H1 (cell line): Measurements from ENCODE around the gene EIF2S2. TPM values are rescaled to one million over a fixed set of nuclear protein-coding genes. Genes with fewer than 3 reads are reported as not detected.
"Not testable (repeated sequence)": the region's sequence is repeated elsewhere in the genome, so short reads cannot be mapped to it uniquely, and the experiment has no call there.

Source experiments
- CTCF ChIA-PET: fragments of 300-600 bp; sonication (Branson Sonifier 250); formaldehyde crosslinking; loops from one replicate; lab custom pipeline; 2021; ENCODE audit not compliant: partially characterized antibody; lab: Charles Lee
- POLR2A ChIA-PET: fragments of 300-600 bp; sonication (Branson Sonifier 250); formaldehyde crosslinking; loops from one replicate; lab custom pipeline; 2021; ENCODE audit warnings: inconsistent platforms; ENCODE audit not compliant: partially characterized antibody; lab: Charles Lee
- DNase-seq, 2 experiments: peaks; one replicate each; pipeline versions ENCODE4 v3.0.0 to v3.0.0-alpha.2; 2010 to 2022; ENCODE audit warnings: low spot score in 2 of 2, low read depth in 1 of 2, mixed read lengths in 1 of 2
- FAIRE-seq: peaks from 2 replicates; lab custom pipeline; 2011; peaks lifted over from hg19 to GRCh38; lab: Jason Lieb, UNC
- H2AFZ ChIP-seq: 2 replicates; pipeline ENCODE4 v1.8.1; 2012; ENCODE audit warnings: low read length, inconsistent platforms
- H2AK5ac ChIP-seq: 2 replicates; pipeline ENCODE4 v1.6.1; 2013; ENCODE audit warnings: low read depth, low read length
- H2BK120ac ChIP-seq: replicated peaks from 2 replicates; pipeline ENCODE3; 2013; ENCODE audit warnings: low read depth, low read length, inconsistent platforms
- H2BK12ac ChIP-seq: 2 replicates; pipeline ENCODE4 v1.6.1; 2013; ENCODE audit warnings: low read depth, low read length
- H2BK15ac ChIP-seq: 2 replicates; pipeline ENCODE4 v1.6.1; 2013; ENCODE audit warnings: low read length
- H2BK20ac ChIP-seq: 2 replicates; pipeline ENCODE4 v1.6.1; 2013; ENCODE audit warnings: low read length
- H2BK5ac ChIP-seq: 2 replicates; pipeline ENCODE4 v1.6.1; 2013; ENCODE audit warnings: low read depth, low read length
- H3K14ac ChIP-seq: 2 replicates; pipeline ENCODE4 v1.6.1; 2013; ENCODE audit warnings: inconsistent platforms; ENCODE audit not compliant: insufficient read length
- H3K18ac ChIP-seq: 2 replicates; pipeline ENCODE4 v1.6.1; 2013; ENCODE audit warnings: low read length; ENCODE audit errors: extremely low read depth
- H3K23ac ChIP-seq: 2 replicates; pipeline ENCODE4 v1.6.1; 2013; ENCODE audit warnings: inconsistent platforms; ENCODE audit not compliant: insufficient read length
- H3K23me2 ChIP-seq: 2 replicates; pipeline ENCODE4 v1.6.1; 2013; ENCODE audit warnings: low read depth, low read length
- H3K27ac ChIP-seq: 2 replicates; pipeline ENCODE4 v1.6.1; 2011; ENCODE audit warnings: low read depth, low read length, inconsistent platforms
- H3K27me3 ChIP-seq, 4 experiments: replicated peaks in 1 of 4; 1 replicate in 1 of 4; 2 replicates in 3 of 4; pipeline versions ENCODE4 v1.6.1 to v1.8.1; 2011 to 2013; ENCODE audit warnings: low read length in 3 of 4, mild to moderate bottlenecking in 3 of 4, inconsistent platforms in 2 of 4, mixed read lengths in 2 of 4, moderate library complexity in 1 of 4; ENCODE audit not compliant: control insufficient read depth in 3 of 4, insufficient read depth in 3 of 4; ENCODE audit errors: extremely low read depth in 1 of 4
- H3K36me3 ChIP-seq, 4 experiments: 2 replicates each; pipeline versions ENCODE4 v1.6.1 to v1.8.1; 2011 to 2013; ENCODE audit warnings: mild to moderate bottlenecking in 4 of 4, low read length in 3 of 4, moderate library complexity in 2 of 4, control low read depth in 1 of 4, inconsistent platforms in 1 of 4; ENCODE audit not compliant: insufficient read depth in 4 of 4, control insufficient read depth in 2 of 4
- H3K4ac ChIP-seq: replicated peaks from 2 replicates; pipeline ENCODE3; 2013; ENCODE audit warnings: low read length, low read depth, mixed read lengths, inconsistent platforms; ENCODE audit not compliant: insufficient read length
- H3K4me1 ChIP-seq, 4 experiments: replicated peaks in 1 of 4; 1 replicate in 1 of 4; 2 replicates in 3 of 4; pipeline versions ENCODE4 v1.6.1 to v1.8.1; 2011 to 2013; ENCODE audit warnings: low read length in 3 of 4, inconsistent platforms in 2 of 4, mixed read lengths in 1 of 4; ENCODE audit not compliant: insufficient read depth in 4 of 4, control insufficient read depth in 3 of 4
- H3K4me2 ChIP-seq, 2 experiments: 2 replicates each; pipeline versions ENCODE4 v1.6.1 to v1.8.1; 2011 to 2013; ENCODE audit warnings: low read depth in 2 of 2, low read length in 2 of 2, control low read depth in 1 of 2, inconsistent platforms in 1 of 2, mild to moderate bottlenecking in 1 of 2; ENCODE audit not compliant: insufficient read depth in 1 of 2
- H3K4me3 ChIP-seq, 4 experiments: fragments of 200-600, 300-600 bp in 1 of 4; sonication (generic), shearing (Covaris generic), sonication (Bioruptor Twin) in 1 of 4; 2 replicates each; pipeline versions ENCODE4 v1.5.1 to v1.8.1; 2011 to 2016; ENCODE audit warnings: low read length in 4 of 4, low read depth in 3 of 4, control low read depth in 2 of 4, inconsistent platforms in 2 of 4, mild to moderate bottlenecking in 2 of 4, mixed read lengths in 1 of 4, moderate library complexity in 1 of 4; ENCODE audit not compliant: insufficient read depth in 2 of 4; ENCODE audit errors: extremely low read depth in 1 of 4
- H3K56ac ChIP-seq: replicated peaks from 2 replicates; pipeline ENCODE3; 2013; ENCODE audit warnings: low read depth, mild to moderate bottlenecking, mixed read lengths, low read length, inconsistent platforms; ENCODE audit not compliant: insufficient read length
- H3K79me1 ChIP-seq: 2 replicates; pipeline ENCODE4 v1.6.1; 2013; ENCODE audit warnings: low read depth, low read length, control low read depth
- H3K79me2 ChIP-seq, 2 experiments: 2 replicates each; pipeline versions ENCODE4 v1.6.1 to v1.8.1; 2012 to 2013; ENCODE audit warnings: low read length in 2 of 2, mild to moderate bottlenecking in 2 of 2, inconsistent platforms in 1 of 2; ENCODE audit not compliant: insufficient read depth in 2 of 2, control insufficient read depth in 1 of 2
- H3K9ac ChIP-seq, 4 experiments: replicated peaks in 1 of 4; 1 replicate in 1 of 4; 2 replicates in 3 of 4; pipeline versions ENCODE4 v1.6.1 to v1.8.1; 2011 to 2013; ENCODE audit warnings: low read depth in 3 of 4, low read length in 3 of 4, control low read depth in 2 of 4, mild to moderate bottlenecking in 2 of 4, moderate library complexity in 2 of 4, inconsistent platforms in 1 of 4; ENCODE audit errors: extremely low read depth in 1 of 4
- H3K9me3 ChIP-seq, 2 experiments: 2 replicates each; pipeline versions ENCODE4 v1.6.1 to v1.8.1; 2012 to 2013; ENCODE audit warnings: mild to moderate bottlenecking in 2 of 2, moderate library complexity in 2 of 2, control low read depth in 1 of 2, inconsistent platforms in 1 of 2, low read depth in 1 of 2, low read length in 1 of 2, mixed read lengths in 1 of 2; ENCODE audit not compliant: insufficient read depth in 2 of 2
- H4K20me1 ChIP-seq, 2 experiments: replicated peaks in 1 of 2; 2 replicates each; pipeline versions ENCODE3 to v1.8.1; 2011 to 2013; ENCODE audit warnings: inconsistent platforms in 2 of 2, low read length in 2 of 2, mild to moderate bottlenecking in 1 of 2; ENCODE audit not compliant: insufficient read depth in 2 of 2, control insufficient read depth in 1 of 2
- H4K5ac ChIP-seq: 2 replicates; pipeline ENCODE4 v1.6.1; 2013; ENCODE audit warnings: low read length, low read depth, mixed read lengths, inconsistent platforms; ENCODE audit not compliant: insufficient read length
- H4K8ac ChIP-seq: 2 replicates; pipeline ENCODE4 v1.8.0; 2013; ENCODE audit warnings: mild to moderate bottlenecking, moderate library complexity, low read length, inconsistent platforms; ENCODE audit not compliant: insufficient read depth; ENCODE audit errors: extremely low read depth
- H4K91ac ChIP-seq: replicated peaks from 2 replicates; pipeline ENCODE3; 2013; ENCODE audit warnings: low read length, mixed read lengths, inconsistent platforms; ENCODE audit not compliant: insufficient read length
- ATF3 ChIP-seq: IDR thresholded peaks from 2 replicates; pipeline ENCODE4 v1.6.1; 2011; ENCODE audit warnings: low read depth, mild to moderate bottlenecking, low read length; ENCODE audit not compliant: insufficient read depth
- CTBP2 ChIP-seq: IDR thresholded peaks from 2 replicates; pipeline ENCODE4 v1.7.0; 2011; ENCODE audit warnings: borderline replicate concordance, mild to moderate bottlenecking, moderate library complexity, mixed read lengths, low read length; ENCODE audit not compliant: insufficient read depth, insufficient read length
- FOSL1 ChIP-seq: IDR thresholded peaks from 2 replicates; pipeline ENCODE4 v1.6.1; 2011; ENCODE audit warnings: mild to moderate bottlenecking, low read depth, low read length, moderate library complexity; ENCODE audit not compliant: insufficient read depth
- KDM5A ChIP-seq: fragments of 200-600 bp; IDR thresholded peaks from 2 replicates; pipeline ENCODE4 v1.7.1; 2012; ENCODE audit warnings: mild to moderate bottlenecking, low read length, inconsistent platforms, mixed read lengths
- RAD21 ChIP-seq, 2 experiments: IDR thresholded peaks in 1 of 2; conservative IDR thresholded peaks in 1 of 2; 2 replicates each; pipeline ENCODE4 v1.6.1; 2011; ENCODE audit warnings: low read depth in 2 of 2, low read length in 2 of 2, improper control_type of control experiment in 1 of 2, inconsistent platforms in 1 of 2, mild to moderate bottlenecking in 1 of 2, moderate library complexity in 1 of 2
- SIN3A ChIP-seq, 2 experiments: IDR thresholded peaks in 1 of 2; conservative IDR thresholded peaks in 1 of 2; 2 replicates each; pipeline ENCODE4 v1.6.1; 2011 to 2012; ENCODE audit warnings: low read length in 2 of 2, improper control_type of control experiment in 1 of 2, low read depth in 1 of 2, mild to moderate bottlenecking in 1 of 2
- TAF1 ChIP-seq: IDR thresholded peaks from 2 replicates; pipeline ENCODE4 v1.6.1; 2011; ENCODE audit warnings: mild to moderate bottlenecking, low read depth, low read length
- YY1 ChIP-seq: IDR thresholded peaks from 2 replicates; pipeline ENCODE4 v1.6.1; 2011; ENCODE audit warnings: low read depth, mild to moderate bottlenecking, low read length
- ZNF274 ChIP-seq: IDR thresholded peaks from 2 replicates; pipeline ENCODE4 v1.7.0; 2012; ENCODE audit warnings: low read length, borderline replicate concordance; ENCODE audit errors: extremely low read depth
- WGBS, 2 experiments: shearing (Covaris generic) in 1 of 2; methylation state at CpG; one replicate each; pipeline versions ENCODE4 v1.1.6 to v1.1.7; 2013 to 2015; ENCODE audit warnings: low lambda C conversion rate in 2 of 2, mixed read lengths in 2 of 2, inconsistent platforms in 1 of 2, low coverage in 1 of 2, missing lambda C conversion rate in 1 of 2; ENCODE audit not compliant: insufficient replicate concordance in 2 of 2, insufficient coverage in 1 of 2, insufficient read length in 1 of 2; ENCODE audit errors: extremely low coverage in 1 of 2, missing lambda C conversion rate in 1 of 2; 5-methylcytosine and 5-hydroxymethylcytosine counted together
- polyA plus RNA-seq, 7 experiments: library from polyadenylated mRNA; depleted of rRNA in 3 of 7; stranded (reverse) in 5 of 7; unstranded in 2 of 7; fragments of >200 nt in 5 of 7; fragments of 200-250 nt in 2 of 7; gene quantifications; 1 replicate in 5 of 7; 2 replicates in 1 of 7; 4 replicates in 1 of 7; pipeline versions ENCODE4 v1.2.1 to v1.2.3, GENCODE V29; 2011 to 2013; ENCODE audit warnings: missing spikeins in 2 of 7, mixed read lengths in 2 of 7
- total RNA-seq: library from RNA; stranded (reverse); fragmentation: NEBNext Ultra II Directional; extraction: Animal tissue kit (Norgen Biotek cat#: 25700); gene quantifications from 2 replicates; pipeline ENCODE4 v1.2.1, GENCODE V29; 2021

EIF2S2 gene
- total and polyA plus RNA-seq, 2 of the 8 experiments (the other 6 are each of a cell fraction or from before 2014, with no cell fraction given), result 59.5 to 142 TPM

- TF ChIP-seq YY1 (no peak), ATF3 (peak; percentile 95), SIN3A (conservative IDR thresholded peaks at IDR 0.05 in 1 of 2, IDR thresholded peaks at IDR 0.05 in 1 of 2; ENCODE audit: low read depth in 1 of 2, low read length in 2 of 2) (peak; percentile 49 to 90; a peak in 2 of 4 replicates), KDM5A (0 out of 2 replicates have a peak, but pooled peaks have one; percentile 8), ZNF274 (no peak), TAF1 (peak; percentile 94), CTBP2 (no peak), FOSL1 (no peak), RAD21 (IDR thresholded peaks at IDR 0.05 in 1 of 2, conservative IDR thresholded peaks at IDR 0.05 in 1 of 2; ENCODE audit: low read depth in 2 of 2, low read length in 2 of 2) (no peak)
These were observed at the start of gene EIF2S2 (continued) for GRCh38 chr20:34111702-34112599.

GRCh38 chr20:34157697-34158096 lies 45.7 kb upstream of the EIF2S2 start:
- H3K18ac ChIP-seq, H4K91ac ChIP-seq, H3K23me2 ChIP-seq, H3K27ac ChIP-seq, H2BK15ac ChIP-seq, H3K4me3 ChIP-seq, DNase-seq, H2AK5ac ChIP-seq, FAIRE-seq, POLR2A ChIA-PET, H3K14ac ChIP-seq, H3K4ac ChIP-seq, H4K8ac ChIP-seq, H2BK120ac ChIP-seq, H2AFZ ChIP-seq, H2BK20ac ChIP-seq, H2BK5ac ChIP-seq, H3K27me3 ChIP-seq, H3K79me2 ChIP-seq, H3K36me3 ChIP-seq, H3K9ac ChIP-seq, H3K23ac ChIP-seq, H2BK12ac ChIP-seq, H3K4me1 ChIP-seq, H3K4me2 ChIP-seq, H3K9me3 ChIP-seq, H4K5ac ChIP-seq, H3K56ac ChIP-seq, H4K20me1 ChIP-seq, H3K79me1 ChIP-seq: not testable (repeated sequence)
- CTCF ChIA-PET, result interaction anchor here (0.9 kb wide), 1 partner anchor 612 kb away, joined by 3 read pairs; no protein-coding TSS in a partner anchor
- WGBS, 2 experiments, result 92% methylated on average over 8 of the region's 8 CpGs; no CpG with 5 or more reads in 1 of the 2 experiments
